ENCODE results near the gene CDO1. TPM values are rescaled to one million over a fixed set of nuclear protein-coding genes. Genes with fewer than 3 reads are reported as not detected.

The CDO1 gene
- total RNA-seq, 6 experiments from 2014 or later, result 0.12 to 0.26 (median 0.18) TPM; not detected in 2

DNA sequence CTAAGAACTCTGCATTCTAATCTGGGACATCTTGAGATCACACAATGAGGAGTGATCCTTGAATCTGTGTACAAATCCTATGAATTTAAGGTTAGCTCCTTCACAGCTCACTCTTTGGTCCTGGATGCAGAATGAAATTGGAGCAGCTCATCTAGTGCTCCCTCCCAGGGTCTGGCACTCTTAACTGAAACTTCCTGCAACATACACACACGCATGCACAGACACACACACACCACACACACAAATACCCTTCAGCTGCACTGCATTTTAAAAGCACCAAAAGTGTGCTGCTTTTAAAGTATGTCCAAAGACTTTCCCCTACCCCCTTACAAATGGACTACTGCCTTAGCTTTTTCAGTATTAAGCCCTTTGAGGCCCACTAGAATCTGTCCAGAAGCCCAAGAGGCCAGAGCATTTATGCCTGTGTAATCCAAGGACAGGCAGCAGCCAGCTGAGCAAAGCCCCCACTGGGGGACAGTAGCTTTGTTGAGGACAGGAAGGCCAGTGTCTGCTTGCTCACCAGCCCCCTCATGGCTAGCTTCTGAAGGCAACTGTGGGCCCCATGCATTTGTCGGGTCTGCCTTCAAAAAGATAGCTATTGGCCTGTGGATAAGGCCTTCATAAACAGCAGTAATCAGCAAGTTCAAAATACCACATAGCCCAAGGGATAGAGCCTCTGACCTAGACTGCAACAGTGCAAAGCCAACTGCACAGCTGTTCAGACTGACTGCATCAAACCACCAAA is 43.6 kb downstream of the CDO1 start:
- no peak for DNase-seq
- Mint-ChIP-seq H3K27ac (no peak overlapping the region), H3K36me3 (ENCODE audit: low read depth) (no peaks in the 10 kb centered on the region), H3K4me3 (no peak overlapping the region), H3K9me3 (no peaks in the 10 kb centered on the region), H3K27me3 (ENCODE audit: insufficient read depth) (peaks cover 16% of the 10 kb centered on the region), H3K4me1 (ENCODE audit: low read depth) (no peaks in the 10 kb centered on the region)
- TF ChIP-seq, protein P1, sequence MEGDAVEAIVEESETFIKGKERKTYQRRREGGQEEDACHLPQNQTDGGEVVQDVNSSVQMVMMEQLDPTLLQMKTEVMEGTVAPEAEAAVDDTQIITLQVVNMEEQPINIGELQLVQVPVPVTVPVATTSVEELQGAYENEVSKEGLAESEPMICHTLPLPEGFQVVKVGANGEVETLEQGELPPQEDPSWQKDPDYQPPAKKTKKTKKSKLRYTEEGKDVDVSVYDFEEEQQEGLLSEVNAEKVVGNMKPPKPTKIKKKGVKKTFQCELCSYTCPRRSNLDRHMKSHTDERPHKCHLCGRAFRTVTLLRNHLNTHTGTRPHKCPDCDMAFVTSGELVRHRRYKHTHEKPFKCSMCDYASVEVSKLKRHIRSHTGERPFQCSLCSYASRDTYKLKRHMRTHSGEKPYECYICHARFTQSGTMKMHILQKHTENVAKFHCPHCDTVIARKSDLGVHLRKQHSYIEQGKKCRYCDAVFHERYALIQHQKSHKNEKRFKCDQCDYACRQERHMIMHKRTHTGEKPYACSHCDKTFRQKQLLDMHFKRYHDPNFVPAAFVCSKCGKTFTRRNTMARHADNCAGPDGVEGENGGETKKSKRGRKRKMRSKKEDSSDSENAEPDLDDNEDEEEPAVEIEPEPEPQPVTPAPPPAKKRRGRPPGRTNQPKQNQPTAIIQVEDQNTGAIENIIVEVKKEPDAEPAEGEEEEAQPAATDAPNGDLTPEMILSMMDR (IDR thresholded peaks at IDR 0.05), result no peak

DNA sequence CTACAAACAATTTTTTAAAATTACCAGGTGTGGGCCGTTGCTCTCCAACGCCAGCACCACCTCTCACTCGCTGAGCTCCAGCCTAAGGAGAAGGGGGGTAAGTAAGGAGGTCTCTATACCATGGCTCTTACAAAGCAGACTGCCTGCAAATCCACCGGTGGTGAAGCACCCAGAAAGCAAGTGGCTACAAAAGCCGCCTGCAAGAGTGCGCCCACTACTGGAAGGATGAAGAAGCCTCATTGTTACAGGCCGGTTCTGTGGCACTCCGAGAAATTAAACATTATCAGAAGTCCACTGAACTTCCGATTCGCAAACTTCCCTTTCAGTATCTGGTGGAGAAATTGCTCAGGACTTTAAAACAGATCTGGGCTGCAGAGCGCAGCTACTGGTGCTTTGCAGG is 46.0 kb downstream of the CDO1 start:
- no peaks in the 10 kb centered on the region for H3K9me3 Mint-ChIP-seq
- H3K4me1 Mint-ChIP-seq (ENCODE audit: low read depth), result no peaks in the 10 kb centered on the region
- no peak overlapping the region for H3K27ac Mint-ChIP-seq
- H3K36me3 Mint-ChIP-seq (ENCODE audit: low read depth), result no peaks in the 10 kb centered on the region
- TF ChIP-seq, protein P1 (IDR thresholded peaks at IDR 0.05), result peak; percentile 71
- peaks cover 19% of the 10 kb centered on the region for H3K27me3 Mint-ChIP-seq (ENCODE audit: insufficient read depth)
- H3K4me3 Mint-ChIP-seq, result no peak overlapping the region
- DNase-seq, result no peak

DNA sequence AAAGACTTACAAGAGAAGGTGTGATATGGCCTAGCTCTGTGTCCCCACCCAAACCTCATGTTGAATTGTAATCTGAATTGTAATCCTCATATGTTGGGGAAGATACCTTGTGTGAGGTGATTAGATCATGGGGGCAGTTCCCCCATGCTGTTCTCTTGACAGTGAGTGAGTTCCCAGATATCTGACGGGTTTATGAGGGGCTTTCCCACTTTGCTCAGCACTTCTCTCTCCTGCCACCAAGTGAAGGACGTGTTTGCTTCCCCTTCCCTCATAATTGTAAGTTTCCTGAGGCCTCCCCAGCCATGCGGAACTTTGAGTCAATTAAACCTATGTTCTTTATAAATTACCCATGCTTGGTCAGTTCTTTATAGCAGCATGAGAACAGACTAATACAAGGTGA is 49.0 kb downstream of the CDO1 start:
- TF ChIP-seq, protein P1 (IDR thresholded peaks at IDR 0.05), result no peak
- peaks cover 20% of the 10 kb centered on the region for H3K27me3 Mint-ChIP-seq (ENCODE audit: insufficient read depth)
- DNase-seq, result no peak
- no peaks in the 10 kb centered on the region for H3K36me3 Mint-ChIP-seq (ENCODE audit: low read depth)
- no peaks in the 10 kb centered on the region for H3K9me3 Mint-ChIP-seq
- no peak overlapping the region for H3K27ac Mint-ChIP-seq
- H3K4me3 Mint-ChIP-seq, result no peak overlapping the region
- no peaks in the 10 kb centered on the region for H3K4me1 Mint-ChIP-seq (ENCODE audit: low read depth)

DNA sequence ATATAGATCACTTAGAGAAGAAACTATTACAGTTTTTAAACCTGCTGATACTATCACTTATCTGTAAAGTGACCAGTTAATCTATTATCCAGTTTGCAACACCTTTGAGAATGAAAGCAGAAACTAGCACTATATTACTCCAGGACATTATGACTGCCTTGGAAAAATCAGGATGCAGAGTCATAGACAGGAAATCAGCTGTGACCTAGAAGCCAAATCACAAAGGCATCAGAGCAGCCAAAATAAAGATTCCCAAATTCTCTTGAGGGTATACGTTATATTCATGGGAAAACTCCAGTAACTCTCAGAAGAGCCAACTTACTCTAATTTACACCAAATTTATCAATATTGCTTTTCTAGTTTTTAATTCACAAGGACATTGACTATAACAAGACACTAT is 49.9 kb downstream of the CDO1 start:
- TF ChIP-seq, protein P1 (IDR thresholded peaks at IDR 0.05), result no peak
- Mint-ChIP-seq H3K27me3 (ENCODE audit: insufficient read depth) (peaks cover 24% of the 10 kb centered on the region), H3K4me1 (ENCODE audit: low read depth) (no peaks in the 10 kb centered on the region), H3K36me3 (ENCODE audit: low read depth) (no peaks in the 10 kb centered on the region), H3K27ac (no peak overlapping the region), H3K9me3 (no peaks in the 10 kb centered on the region), H3K4me3 (no peak overlapping the region)
- no peak for DNase-seq

DNA sequence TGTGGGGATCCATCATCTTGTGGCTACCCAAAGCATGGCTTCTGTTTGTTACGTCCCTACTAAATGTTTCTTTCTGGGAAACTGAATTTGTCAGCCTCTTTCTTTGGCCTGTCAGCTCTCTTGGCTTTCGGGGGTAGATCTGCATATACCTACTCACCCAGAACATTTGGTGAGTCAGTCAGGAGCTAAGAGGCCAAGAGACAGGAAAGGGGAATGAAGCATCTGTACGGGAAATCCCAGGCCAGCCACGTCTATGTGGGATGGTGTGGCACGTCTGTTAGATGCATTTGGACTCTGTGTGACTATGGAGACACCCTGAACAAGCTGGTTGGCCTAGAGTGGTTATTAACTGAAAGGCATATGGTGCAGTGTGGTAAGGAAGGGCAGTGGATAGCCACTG is 58.1 kb downstream of the CDO1 start:
- TF ChIP-seq, protein P1 (IDR thresholded peaks at IDR 0.05), result no peak
- H3K27me3 Mint-ChIP-seq (ENCODE audit: insufficient read depth), result peaks cover 11% of the 10 kb centered on the region
- no peaks in the 10 kb centered on the region for H3K4me1 Mint-ChIP-seq (ENCODE audit: low read depth)
- no peak overlapping the region for H3K27ac Mint-ChIP-seq
- no peak overlapping the region for H3K4me3 Mint-ChIP-seq
- H3K36me3 Mint-ChIP-seq (ENCODE audit: low read depth), result no peaks in the 10 kb centered on the region
- no peaks in the 10 kb centered on the region for H3K9me3 Mint-ChIP-seq
- DNase-seq, result no peak
